ENCODE data around the gene KIF26B.

GRCh38 chr1:245561665-245562234 lies 407.0 kb downstream of the KIF26B start:
- TF ChIP-seq CTCF (conservative IDR thresholded peaks at IDR 0.05; ENCODE audit: low read depth, low read length) (no peak), POLR2A (IDR thresholded peaks at IDR 0.05; ENCODE audit: low read depth, low read length) (no peak)

Data from IMR-90 (cell line).